ENCODE results near the gene CEP63. TPM values are rescaled to one million over a fixed set of nuclear protein-coding genes. Genes with fewer than 3 reads are reported as not detected.

Gene CEP63
- polyA plus RNA-seq, 3 donors, result 11.1 to 18.8 (median 17.2) TPM

DNA sequence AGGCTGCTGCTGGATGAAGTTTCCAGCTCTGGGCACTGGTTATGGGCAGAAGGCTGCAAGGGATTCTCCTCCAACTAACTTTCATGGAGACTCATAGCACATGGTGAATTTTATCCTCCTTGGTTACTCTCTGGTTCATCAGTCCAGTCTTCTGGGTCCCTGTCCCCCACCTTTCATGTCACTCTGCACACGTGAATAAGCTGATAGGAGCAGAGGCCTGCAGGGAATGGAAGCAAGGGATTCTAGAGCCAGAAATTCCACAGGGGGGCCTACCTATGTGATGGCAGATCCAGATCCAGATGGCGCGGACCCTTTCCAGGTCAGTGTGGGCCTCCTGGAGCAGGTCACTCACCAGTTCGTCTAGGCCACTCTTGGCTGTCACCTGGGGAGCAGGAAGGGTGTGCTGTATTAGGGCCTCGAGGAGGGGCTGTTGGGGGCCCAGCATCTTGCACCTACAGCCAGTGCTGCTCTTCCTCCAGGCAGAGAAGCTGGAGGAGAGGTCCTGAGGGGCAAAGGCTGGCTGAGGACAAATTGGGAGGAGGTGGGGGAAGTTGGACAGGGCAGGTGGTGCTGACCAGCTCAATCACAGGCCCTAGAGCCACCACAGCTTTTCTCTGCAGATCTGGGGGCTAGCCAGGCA lies 134.7 kb downstream of the CEP63 start:
- Mint-ChIP-seq H3K9me3 (peaks cover 0 to 2% (median 0%) of the 10 kb centered on the region in 7 donors), H3K4me3 (no peak overlapping the region), H3K4me1 (peaks cover 9% of the 10 kb centered on the region), H3K36me3 (no peaks in the 10 kb centered on the region), H3K27me3 (ENCODE audit: low read depth in 3 of 3) (peaks cover 0 to 2% (median 0%) of the 10 kb centered on the region in 3 donors), H3K27ac (no peak overlapping the region)
- no peak overlapping the region for H3K27ac ChIP-seq (ENCODE audit: low read depth in 1 of 2, low read length in 2 of 2)
- no peak overlapping the region for H3K9ac ChIP-seq (ENCODE audit: insufficient read depth, low read length, poor library complexity, severe bottlenecking)
- intact Hi-C loops (cut with micrococcal nuclease), result no loop called here
- TF ChIP-seq, protein P1, sequence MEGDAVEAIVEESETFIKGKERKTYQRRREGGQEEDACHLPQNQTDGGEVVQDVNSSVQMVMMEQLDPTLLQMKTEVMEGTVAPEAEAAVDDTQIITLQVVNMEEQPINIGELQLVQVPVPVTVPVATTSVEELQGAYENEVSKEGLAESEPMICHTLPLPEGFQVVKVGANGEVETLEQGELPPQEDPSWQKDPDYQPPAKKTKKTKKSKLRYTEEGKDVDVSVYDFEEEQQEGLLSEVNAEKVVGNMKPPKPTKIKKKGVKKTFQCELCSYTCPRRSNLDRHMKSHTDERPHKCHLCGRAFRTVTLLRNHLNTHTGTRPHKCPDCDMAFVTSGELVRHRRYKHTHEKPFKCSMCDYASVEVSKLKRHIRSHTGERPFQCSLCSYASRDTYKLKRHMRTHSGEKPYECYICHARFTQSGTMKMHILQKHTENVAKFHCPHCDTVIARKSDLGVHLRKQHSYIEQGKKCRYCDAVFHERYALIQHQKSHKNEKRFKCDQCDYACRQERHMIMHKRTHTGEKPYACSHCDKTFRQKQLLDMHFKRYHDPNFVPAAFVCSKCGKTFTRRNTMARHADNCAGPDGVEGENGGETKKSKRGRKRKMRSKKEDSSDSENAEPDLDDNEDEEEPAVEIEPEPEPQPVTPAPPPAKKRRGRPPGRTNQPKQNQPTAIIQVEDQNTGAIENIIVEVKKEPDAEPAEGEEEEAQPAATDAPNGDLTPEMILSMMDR (IDR thresholded peaks at IDR 0.05), result no peak
- H3K9me3 ChIP-seq (replicated peaks in 1 of 2; ENCODE audit: control insufficient read depth in 1 of 2, insufficient read depth in 1 of 2, low read length in 2 of 2), result no peaks in the 10 kb centered on the region
- H3K36me3 ChIP-seq (replicated peaks in 1 of 2; ENCODE audit: control insufficient read depth in 1 of 2, insufficient read depth in 2 of 2, low read length in 2 of 2), result no peaks in the 10 kb centered on the region
- H3K27me3 ChIP-seq (ENCODE audit: control insufficient read depth in 2 of 2, insufficient read depth in 2 of 2, low read length in 2 of 2), result no peaks in the 10 kb centered on the region
- no peak for DNase-seq
- H3K79me2 ChIP-seq (ENCODE audit: insufficient read depth, low read length), result no peaks in the 10 kb centered on the region
- no peak overlapping the region for H3K4me2 ChIP-seq (replicated peaks; ENCODE audit: extremely low read depth, low read length, poor library complexity, severe bottlenecking)
- WGBS (ENCODE audit: insufficient coverage), result 96% methylated on average over 5 of the region's 5 CpGs
- H4K20me1 ChIP-seq (ENCODE audit: insufficient read depth, low read length), result no peaks in the 10 kb centered on the region
- H2AFZ ChIP-seq (ENCODE audit: insufficient read depth, low read depth, low read length, poor library complexity, severe bottlenecking), result no peak overlapping the region
- H3K4me3 ChIP-seq (replicated peaks in 1 of 3; ENCODE audit: low read depth in 2 of 3, low read length in 3 of 3), result no peak overlapping the region
- no peaks in the 10 kb centered on the region for H3K4me1 ChIP-seq (ENCODE audit: control insufficient read depth in 1 of 2, insufficient read depth in 2 of 2, low read length in 2 of 2)

GRCh38 chr3:134621854-134622253 lies 136.0 kb downstream of the CEP63 start:
- Histone ChIP-seq H3K9me3 (replicated peaks in 1 of 2; ENCODE audit: control insufficient read depth in 1 of 2, insufficient read depth in 1 of 2, low read length in 2 of 2) (no peaks in the 10 kb centered on the region), H3K4me1 (ENCODE audit: control insufficient read depth in 1 of 2, insufficient read depth in 2 of 2, low read length in 2 of 2) (no peaks in the 10 kb centered on the region), H3K27ac (ENCODE audit: low read depth in 1 of 2, low read length in 2 of 2) (no peak overlapping the region), H2AFZ (ENCODE audit: insufficient read depth, low read depth, low read length, poor library complexity, severe bottlenecking) (no peak overlapping the region), H3K4me3 (replicated peaks in 1 of 3; ENCODE audit: low read depth in 2 of 3, low read length in 3 of 3) (no peak overlapping the region), H3K27me3 (ENCODE audit: control insufficient read depth in 2 of 2, insufficient read depth in 2 of 2, low read length in 2 of 2) (no peaks in the 10 kb centered on the region), H3K79me2 (ENCODE audit: insufficient read depth, low read length) (no peaks in the 10 kb centered on the region), H3K36me3 (replicated peaks in 1 of 2; ENCODE audit: control insufficient read depth in 1 of 2, insufficient read depth in 2 of 2, low read length in 2 of 2) (no peaks in the 10 kb centered on the region), H4K20me1 (ENCODE audit: insufficient read depth, low read length) (no peaks in the 10 kb centered on the region), H3K9ac (ENCODE audit: insufficient read depth, low read length, poor library complexity, severe bottlenecking) (no peak overlapping the region), H3K4me2 (replicated peaks; ENCODE audit: extremely low read depth, low read length, poor library complexity, severe bottlenecking) (no peak overlapping the region)
- TF ChIP-seq, protein P1 (IDR thresholded peaks at IDR 0.05), result no peak
- intact Hi-C loops (cut with micrococcal nuclease), result no loop called here
- 0% methylated on average over 1 of the region's 3 CpGs for WGBS (ENCODE audit: insufficient coverage)
- peak overlapping the region in 4 of 7 donors; percentile 31 to 84 (median 52) for H3K27ac Mint-ChIP-seq
- H3K9me3 Mint-ChIP-seq, result peaks cover 0 to 2% (median 0%) of the 10 kb centered on the region in 7 donors
- no peaks in the 10 kb centered on the region for H3K36me3 Mint-ChIP-seq
- DNase-seq, result no peak
- peaks cover 9% of the 10 kb centered on the region for H3K4me1 Mint-ChIP-seq
- peaks cover 0 to 2% (median 0%) of the 10 kb centered on the region in 3 donors for H3K27me3 Mint-ChIP-seq (ENCODE audit: low read depth in 3 of 3)
- H3K4me3 Mint-ChIP-seq, result peak overlapping the region in 1 of 2 donors; percentile 72
